Adrenal gland (tissue), 5 donors: ENCODE data around the gene DENND4A.

Experiments
- POLR2A ChIP-seq, 2 donors: fragments of 450-650 bp; IDR thresholded peaks; one replicate each; pipeline ENCODE4 v1.6.1; 2017; ENCODE audit warnings: antibody characterized with exemption in 2 of 2, mild to moderate bottlenecking in 2 of 2, moderate library complexity in 1 of 2
- TF ChIP-seq, protein P1 (sequence below), 6 experiments: fragments of 450-650 bp in 4 of 6; fragments of 200-600 bp in 2 of 6; sonication (generic) in 1 of 6; IDR thresholded peaks; 1 replicate in 5 of 6; 2 replicates in 1 of 6; pipeline versions ENCODE4 v1.5.1 to v1.8.0; 2016 to 2021; ENCODE audit warnings: antibody characterized with exemption in 6 of 6, mild to moderate bottlenecking in 2 of 6, moderate library complexity in 1 of 6
- donor health status: DM: no; HTN: no; CAD: no.

DNA sequence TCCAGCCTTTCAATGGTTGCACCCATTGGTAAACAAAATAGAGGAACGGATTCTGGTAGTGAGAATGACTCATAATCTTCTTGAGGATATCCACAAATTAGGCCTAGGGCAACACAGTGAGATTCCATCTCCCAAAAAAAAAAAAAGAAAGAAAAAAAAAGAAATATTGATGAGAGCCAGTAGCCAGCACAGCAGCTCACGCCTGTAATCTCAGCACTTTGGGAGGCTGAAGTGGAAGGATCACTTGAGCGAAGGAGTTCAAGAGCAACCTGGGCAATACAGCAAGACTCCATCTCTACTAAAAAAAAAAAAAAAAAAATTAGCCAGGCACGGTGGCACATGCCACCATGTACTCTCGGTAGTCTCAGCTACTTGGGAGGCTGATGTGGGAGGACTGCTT is 51.9 kb downstream of the DENND4A start:
- TF ChIP-seq, protein P1, sequence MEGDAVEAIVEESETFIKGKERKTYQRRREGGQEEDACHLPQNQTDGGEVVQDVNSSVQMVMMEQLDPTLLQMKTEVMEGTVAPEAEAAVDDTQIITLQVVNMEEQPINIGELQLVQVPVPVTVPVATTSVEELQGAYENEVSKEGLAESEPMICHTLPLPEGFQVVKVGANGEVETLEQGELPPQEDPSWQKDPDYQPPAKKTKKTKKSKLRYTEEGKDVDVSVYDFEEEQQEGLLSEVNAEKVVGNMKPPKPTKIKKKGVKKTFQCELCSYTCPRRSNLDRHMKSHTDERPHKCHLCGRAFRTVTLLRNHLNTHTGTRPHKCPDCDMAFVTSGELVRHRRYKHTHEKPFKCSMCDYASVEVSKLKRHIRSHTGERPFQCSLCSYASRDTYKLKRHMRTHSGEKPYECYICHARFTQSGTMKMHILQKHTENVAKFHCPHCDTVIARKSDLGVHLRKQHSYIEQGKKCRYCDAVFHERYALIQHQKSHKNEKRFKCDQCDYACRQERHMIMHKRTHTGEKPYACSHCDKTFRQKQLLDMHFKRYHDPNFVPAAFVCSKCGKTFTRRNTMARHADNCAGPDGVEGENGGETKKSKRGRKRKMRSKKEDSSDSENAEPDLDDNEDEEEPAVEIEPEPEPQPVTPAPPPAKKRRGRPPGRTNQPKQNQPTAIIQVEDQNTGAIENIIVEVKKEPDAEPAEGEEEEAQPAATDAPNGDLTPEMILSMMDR (IDR thresholded peaks at IDR 0.05), result no peak
- TF ChIP-seq POLR2A (IDR thresholded peaks at IDR 0.05), result no peak
